ENCODE results near the gene PIGT. TPM values are rescaled to one million over a fixed set of nuclear protein-coding genes. Genes with fewer than 3 reads are reported as not detected.

Gene PIGT
- total and polyA plus RNA-seq, 10 of the 15 experiments (the other 5 are each of a cell fraction or from before 2014, with no cell fraction given) = 18.6 to 66.0 (median 35.3) TPM

- TF ChIP-seq ZNF622 (IDR thresholded peaks at IDR 0.05) (no peak), IRF3 (IDR thresholded peaks at IDR 0.05) (no peak)
Measured at GRCh38 chr20:45412653-45413052, 3.3 kb upstream of the PIGT start (continued).

- no peak for FAIRE-seq
- ChIA-PET POLR2A (interaction anchor here (0.6 to 1.2 kb wide), 3 partner anchors 45 to 406 kb away, joined by 3 to 6 read pairs (median 4); partner anchors contain the start of gene SYS1), RAD21 (ENCODE audit: unreplicated experiment) (interaction anchor here (0.6 to 1.4 kb wide), 3 partner anchors 17 to 51 kb away, joined by 3 to 5 read pairs (median 4); partner anchors contain the start of gene SYS1), SMC1A (ENCODE audit: uncharacterized antibody, unreplicated experiment) (interaction anchor here (1.3 to 2.5 kb wide), 4 partner anchors 23 to 50 kb away, joined by 4 to 14 read pairs (median 8); partner anchors contain the start of gene SYS1), CTCF (interaction anchor here (0.7 to 2.2 kb wide), 5 partner anchors 11 to 360 kb away, joined by 3 to 11 read pairs (median 4); partner anchors contain the start of gene SYS1)
- ATAC-seq = no peak
- no peak overlapping the region for H3K9ac ChIP-seq (ENCODE audit: control insufficient read depth, insufficient read depth, low read length)
- peaks cover 13% of the 10 kb centered on the region for H3K79me2 ChIP-seq (ENCODE audit: control insufficient read depth, insufficient read depth, low read length)
- peaks cover 5% of the 10 kb centered on the region; the same call in 1 of the 2 replicates for H3K4me1 ChIP-seq (ENCODE audit: control insufficient read depth, insufficient read depth, low read length)
- H3K9me3 ChIP-seq (replicated peaks; ENCODE audit: control insufficient read depth, insufficient read depth, low read length) = no peaks in the 10 kb centered on the region
- no peak overlapping the region for H2AFZ ChIP-seq (ENCODE audit: control insufficient read depth, low read depth, low read length)
- no peaks in the 10 kb centered on the region for H3K36me3 ChIP-seq (ENCODE audit: control insufficient read depth in 2 of 2, insufficient read depth in 2 of 2, low read length in 1 of 2)
- intact Hi-C loops (cut with micrococcal nuclease; ENCODE audit: unreplicated experiment) = no loop called here
- no peak overlapping the region for H3K4me3 ChIP-seq
- H3K27me3 ChIP-seq (replicated peaks in 1 of 2; ENCODE audit: control insufficient read depth in 2 of 2, insufficient read depth in 2 of 2, low read length in 1 of 2) = no peaks in the 10 kb centered on the region
- in situ Hi-C loops (cut with MboI) = no loop called here
- no peak overlapping the region for H3K4me2 ChIP-seq (ENCODE audit: control insufficient read depth, insufficient read depth)
- no peak overlapping the region for H3K27ac ChIP-seq (ENCODE audit: control insufficient read depth, insufficient read depth)
- no peak for DNase-seq (ENCODE audit: low read depth, low spot score)
- WGBS (ENCODE audit: insufficient coverage, insufficient replicate concordance, low lambda C conversion rate, missing lambda C conversion rate) = 56% methylated on average over 3 of the region's 3 CpGs
- BruUV-seq (replicated peaks) = no TSS peak
- H4K20me1 ChIP-seq (ENCODE audit: control insufficient read depth, insufficient read depth) = no peaks in the 10 kb centered on the region
- TF ChIP-seq NFYA (IDR thresholded peaks at IDR 0.05; ENCODE audit: borderline replicate concordance, low read depth, low read length) = no peak
- no peak for TF ChIP-seq TCF12 (IDR thresholded peaks at IDR 0.05; ENCODE audit: low read depth, low read length)
- no peak for TF ChIP-seq RCOR1 (conservative IDR thresholded peaks at IDR 0.05; ENCODE audit: low read depth, low read length)
- no peak for TF ChIP-seq RBBP5 (conservative IDR thresholded peaks at IDR 0.05)
- no peak for TF ChIP-seq CBFB (IDR thresholded peaks at IDR 0.05; ENCODE audit: low read depth)
- no peak for TF ChIP-seq ZNF687 (IDR thresholded peaks at IDR 0.05)
- TF ChIP-seq ESRRA (IDR thresholded peaks at IDR 0.05; ENCODE audit: low read length) = no peak
- TF ChIP-seq NFXL1 (IDR thresholded peaks at IDR 0.05; ENCODE audit: borderline replicate concordance) = no peak
- no peak for TF ChIP-seq ZNF274 (IDR thresholded peaks at IDR 0.05; ENCODE audit: insufficient read depth, insufficient read length)
- TF ChIP-seq MLLT1 (IDR thresholded peaks at IDR 0.05) = no peak
- TF ChIP-seq IKZF2 (IDR thresholded peaks at IDR 0.05) = no peak
- no peak for TF ChIP-seq CHD4 (IDR thresholded peaks at IDR 0.05)
- TF ChIP-seq BCL3 (IDR thresholded peaks at IDR 0.05; ENCODE audit: borderline replicate concordance, insufficient read depth, low read depth, low read length, poor library complexity, severe bottlenecking) = no peak
- TF ChIP-seq TBL1XR1 (IDR thresholded peaks at IDR 0.05; ENCODE audit: low read depth, low read length) = no peak
- no peak for TF ChIP-seq HDGF (IDR thresholded peaks at IDR 0.05)
Measured at GRCh38 chr20:45413479-45413878, 2.5 kb upstream of the PIGT start.
